HG03135 (cell line): Measurements from ENCODE around the gene PGAP1.

Source experiments
- ATAC-seq: cut with Tn5 transposase; IDR thresholded peaks from one replicate; pipeline ENCODE4 v1.9.1; 2021; ENCODE audit warnings: mild to moderate bottlenecking, moderate library complexity; ENCODE audit not compliant: unreplicated experiment

Gene PGAP1

DNA sequence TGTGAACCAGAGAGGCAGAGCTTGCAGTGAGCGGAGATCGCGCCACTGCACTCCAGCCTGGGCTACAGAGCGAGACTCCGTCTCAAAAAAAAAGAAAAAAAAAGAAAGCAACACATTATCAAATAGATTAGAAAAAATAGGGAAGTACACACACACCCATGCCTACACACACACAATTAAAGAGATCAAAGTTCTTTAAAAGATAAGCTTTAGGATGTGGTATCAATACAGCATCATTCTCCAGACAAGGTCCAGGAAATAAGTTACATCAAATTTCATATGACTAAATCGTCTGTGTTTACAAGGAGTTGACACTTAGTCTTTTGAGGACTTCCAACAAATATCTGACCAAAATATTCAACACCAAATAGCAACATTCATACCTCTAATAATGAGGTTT lies 25.7 kb downstream of the PGAP1 start:
- ATAC-seq, result no peak

DNA sequence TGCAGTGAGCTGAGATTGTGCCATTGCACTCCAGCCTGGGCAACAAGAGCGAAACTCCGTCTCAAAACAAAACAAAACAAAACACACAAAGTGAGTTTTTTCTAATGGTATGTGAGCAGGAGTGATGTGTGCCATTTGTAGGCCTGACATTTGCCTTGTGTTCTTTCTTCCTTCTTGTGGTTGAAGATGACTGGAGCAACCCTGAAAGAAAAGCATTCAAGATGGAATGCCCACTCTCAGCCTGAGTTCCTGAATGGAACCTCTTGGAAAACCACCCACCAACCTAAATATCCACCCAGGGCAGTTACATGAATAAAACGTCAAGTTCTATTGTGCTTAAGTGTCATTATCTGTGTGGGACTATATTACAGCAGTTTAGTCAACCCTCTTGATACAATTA lies 26.5 kb downstream of the PGAP1 start:
- no peak for ATAC-seq

DNA sequence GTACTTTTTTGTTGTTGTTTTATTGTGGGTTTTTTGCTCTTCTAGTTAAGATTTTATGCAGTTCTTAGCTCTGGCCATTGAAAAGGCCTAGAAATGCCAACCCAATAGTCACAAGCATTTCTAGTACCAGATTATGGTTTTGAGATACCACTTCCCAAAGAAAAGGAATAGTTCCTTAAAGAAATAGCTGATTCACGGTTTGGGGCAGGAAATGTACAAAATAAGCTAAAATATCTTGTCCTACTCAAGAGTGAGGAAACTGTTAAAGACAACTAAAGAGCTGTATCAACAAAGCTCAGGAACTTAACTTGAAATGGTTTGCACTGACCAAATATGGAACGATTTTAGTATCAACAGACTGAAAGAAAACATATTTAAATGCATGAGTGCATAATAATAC lies 35.4 kb downstream of the PGAP1 start:
- no peak for ATAC-seq

DNA sequence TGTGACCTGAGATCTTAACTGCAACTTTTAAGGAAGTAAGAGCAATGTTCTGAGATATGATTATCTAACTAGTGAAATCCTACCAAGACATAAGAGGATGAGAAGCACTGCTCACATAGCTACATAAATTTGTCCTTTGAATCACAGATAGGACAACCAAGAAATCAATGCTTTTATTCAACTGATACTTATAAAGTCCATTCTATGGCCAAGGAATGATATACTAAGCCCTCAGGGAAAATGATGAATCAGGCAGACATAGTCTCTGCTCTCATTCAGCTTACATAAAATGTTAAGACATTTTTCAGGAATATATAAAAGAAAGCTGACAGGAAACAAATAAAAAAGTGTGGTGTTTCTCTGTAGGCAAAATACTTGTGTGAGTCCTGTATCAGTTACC lies 39.1 kb downstream of the PGAP1 start:
- ATAC-seq, result no peak

DNA sequence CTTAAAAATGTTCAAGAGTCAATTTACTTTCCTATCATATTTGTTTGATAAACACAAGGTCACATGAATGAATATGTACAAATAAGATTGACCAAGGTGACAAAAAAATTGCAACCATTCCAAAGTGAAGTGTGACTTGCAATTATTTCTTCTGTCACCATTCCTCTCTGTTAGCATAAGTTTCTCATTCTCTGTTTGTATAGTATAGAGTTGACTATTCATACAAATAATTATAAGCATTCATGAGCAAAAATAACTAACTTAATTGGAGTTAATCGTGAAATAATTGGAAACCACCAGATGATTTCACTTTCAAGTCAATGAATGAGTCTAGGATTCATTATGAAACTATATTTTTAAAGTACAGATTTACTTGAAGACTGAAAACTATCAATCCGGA lies 42.1 kb downstream of the PGAP1 start:
- ATAC-seq, result no peak

DNA sequence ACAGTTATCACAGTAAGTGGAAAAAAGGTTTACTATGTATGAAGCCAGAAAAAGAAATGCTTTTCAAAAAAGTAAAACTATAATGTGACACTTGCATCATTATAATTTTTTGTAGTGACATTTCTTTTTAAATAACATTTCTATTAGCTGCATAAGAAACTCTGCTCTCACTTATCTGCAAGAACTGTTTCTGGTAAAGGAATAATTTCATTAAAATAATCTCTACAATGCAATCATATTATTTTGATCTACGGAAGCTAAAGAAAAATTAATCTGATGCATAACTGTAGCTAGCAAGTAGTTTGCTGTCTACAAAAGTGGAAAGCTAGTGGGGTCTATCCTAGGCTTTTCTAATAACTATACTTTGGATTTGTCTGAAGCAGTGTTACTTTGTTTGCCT lies 50.1 kb downstream of the PGAP1 start:
- no peak for ATAC-seq

DNA sequence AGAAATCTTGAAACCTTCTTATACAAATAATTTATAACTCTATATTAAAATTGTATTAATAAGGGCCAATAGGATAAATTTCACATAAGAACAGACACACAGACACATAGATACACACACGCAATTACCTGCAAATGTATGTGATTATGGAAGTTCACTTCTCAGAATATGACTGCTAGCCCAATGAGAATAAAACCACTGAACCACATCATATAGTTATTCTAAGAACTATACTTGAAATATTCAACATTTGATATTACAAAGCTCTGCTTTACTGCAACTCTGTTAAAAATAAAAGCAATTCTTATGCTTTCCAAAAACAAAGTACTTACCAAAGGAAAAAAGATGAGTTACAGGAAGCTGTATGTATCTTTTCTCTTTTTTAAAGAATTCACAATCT lies 51.1 kb downstream of the PGAP1 start:
- ATAC-seq, result no peak

DNA sequence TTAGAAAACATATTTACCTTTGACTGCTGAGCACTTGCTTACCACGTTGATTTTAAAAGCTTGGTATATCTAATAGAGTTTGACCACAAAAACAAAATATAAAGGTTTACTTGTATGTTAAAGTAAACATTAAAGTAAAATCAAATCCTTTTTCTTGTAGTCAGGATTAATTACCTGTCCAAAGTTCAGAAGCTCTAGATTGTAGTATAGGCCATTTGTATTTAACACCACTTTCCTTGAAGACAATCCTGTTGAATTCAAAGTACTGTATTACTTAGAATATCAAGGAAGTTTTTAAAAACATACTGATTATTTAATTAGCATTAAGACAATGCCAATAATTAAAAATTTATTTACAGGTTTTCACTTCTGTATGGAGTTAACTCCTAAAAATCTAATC lies 53.0 kb downstream of the PGAP1 start:
- no peak for ATAC-seq

DNA sequence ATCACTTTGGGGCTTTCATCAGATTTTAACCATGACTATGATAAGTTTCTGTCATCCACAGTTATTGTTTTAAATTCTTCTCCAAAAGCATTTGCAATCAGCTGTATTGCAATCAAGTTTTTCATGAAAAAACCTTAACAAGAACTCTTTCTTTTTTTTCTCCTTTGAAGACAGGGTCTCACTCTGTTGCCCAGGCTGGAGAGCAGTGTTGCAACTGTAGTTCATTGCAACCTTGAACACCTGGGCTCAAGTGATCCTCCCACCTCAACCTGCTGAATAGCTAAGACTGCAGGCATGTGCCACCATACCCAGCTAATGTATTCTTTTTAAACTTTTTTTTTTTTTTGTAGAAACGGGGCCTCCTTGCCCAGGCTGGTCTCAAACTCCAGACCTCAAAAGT lies 71.9 kb downstream of the PGAP1 start:
- ATAC-seq, result no peak

DNA sequence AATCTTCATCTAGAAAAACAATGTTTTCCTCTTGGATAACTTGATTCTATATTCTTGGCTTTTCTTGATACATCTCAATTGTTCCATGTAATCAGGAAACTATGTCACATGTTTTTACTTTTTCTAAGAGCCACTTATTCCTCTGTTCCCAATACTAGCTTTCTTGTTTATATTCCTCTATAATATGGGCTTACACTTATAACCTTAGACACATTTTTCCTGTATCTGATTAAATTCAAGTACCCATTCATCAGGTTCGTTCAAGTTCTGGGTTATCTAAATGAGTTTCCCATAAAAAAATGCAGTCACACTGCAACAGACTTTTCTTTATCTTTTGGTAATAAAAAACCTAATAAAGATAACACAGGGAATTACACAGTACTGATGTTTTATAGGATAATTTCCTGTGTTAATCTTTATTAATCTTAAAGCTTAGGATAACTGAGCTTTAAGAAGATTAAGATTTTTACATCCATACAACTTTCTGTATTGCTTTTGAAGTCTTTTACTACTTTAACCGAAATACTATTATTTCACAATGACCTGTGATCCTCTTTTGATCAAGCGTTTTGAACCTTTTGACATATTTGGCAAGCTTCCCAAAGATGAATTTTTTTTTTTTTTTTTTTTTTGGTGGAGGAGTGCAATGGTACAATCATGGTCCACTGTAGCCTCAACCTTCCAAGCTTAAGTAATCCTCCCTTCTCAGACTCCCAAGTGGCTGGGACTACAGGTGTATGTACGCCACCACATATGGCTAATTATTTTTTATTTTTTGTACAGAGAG lies 73.0 kb downstream of the PGAP1 start:
- ATAC-seq, result no peak

DNA sequence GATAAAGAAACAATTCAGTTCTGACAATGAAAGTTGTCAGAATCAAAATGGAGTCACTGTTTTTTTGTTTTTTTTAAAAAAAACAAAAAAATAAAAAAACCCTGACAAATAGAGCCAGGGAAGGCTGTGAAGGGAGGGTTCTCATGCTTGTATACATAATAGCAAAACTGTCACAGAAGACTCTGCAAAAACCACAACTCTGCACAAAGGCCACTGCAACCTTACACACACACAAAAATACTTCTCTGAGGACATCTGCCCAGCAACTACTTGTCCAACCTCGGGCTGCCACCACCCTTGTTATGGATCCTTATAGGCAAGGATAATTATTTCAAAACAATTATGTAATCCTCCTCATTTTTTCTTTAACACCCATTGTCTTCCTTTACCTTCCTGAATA lies 75.4 kb downstream of the PGAP1 start:
- ATAC-seq, result no peak

DNA sequence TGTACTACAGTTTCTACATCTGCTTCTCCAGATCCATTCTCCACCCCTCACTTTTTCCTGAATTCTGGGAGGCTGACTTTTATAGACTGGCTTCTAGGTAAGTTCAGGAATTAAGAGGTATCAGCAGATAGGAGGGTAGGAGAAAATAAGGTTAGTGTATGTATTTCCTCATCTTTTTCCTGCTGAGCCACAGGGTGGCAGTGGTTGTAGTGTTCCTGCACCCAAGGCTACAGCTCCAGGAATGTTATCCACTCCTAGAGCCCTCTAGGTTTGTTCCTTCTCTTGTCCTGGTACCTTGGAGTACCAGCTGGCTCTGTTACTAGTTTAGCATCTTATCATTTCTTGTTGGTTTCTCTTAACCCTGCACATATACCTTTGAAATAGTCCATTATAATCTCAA lies 76.6 kb downstream of the PGAP1 start:
- no peak for ATAC-seq

DNA sequence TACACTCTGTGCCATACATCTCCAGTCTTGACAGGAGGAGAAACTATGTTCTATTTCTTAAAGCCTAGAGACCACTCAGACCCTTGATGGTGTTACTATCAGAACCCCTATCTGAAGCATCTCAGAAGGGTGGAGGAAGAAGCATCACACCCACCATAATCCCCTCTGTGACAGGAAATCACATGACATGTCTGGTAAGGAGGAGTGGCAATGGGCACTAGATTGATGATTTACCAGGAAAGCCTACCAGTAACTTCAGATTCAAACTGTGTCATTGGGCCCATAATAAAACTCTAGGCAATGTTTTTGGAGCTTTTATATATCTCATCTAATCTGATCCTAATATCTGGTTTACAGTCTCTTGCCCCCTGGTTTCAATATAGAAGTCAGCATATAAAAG lies 80.2 kb downstream of the PGAP1 start:
- no peak for ATAC-seq

DNA sequence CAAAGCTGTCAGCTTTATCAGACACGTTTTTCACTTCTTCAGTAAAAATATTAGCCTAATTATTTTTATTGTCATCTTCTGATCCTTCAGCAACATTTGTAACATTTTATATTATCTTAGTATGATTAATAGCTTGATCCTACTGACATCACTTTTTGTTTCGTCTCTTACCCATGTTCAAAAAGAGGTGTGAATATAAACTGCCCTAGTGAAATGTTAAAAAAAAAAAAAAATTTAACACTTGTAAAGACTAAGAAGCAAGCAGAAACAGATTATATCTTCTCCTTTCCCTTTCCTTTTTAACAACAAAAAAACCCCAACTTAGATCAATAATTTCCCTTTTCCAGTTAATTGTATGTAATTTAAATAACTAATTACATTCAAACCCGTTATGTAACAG lies 81.1 kb downstream of the PGAP1 start:
- ATAC-seq, result no peak

DNA sequence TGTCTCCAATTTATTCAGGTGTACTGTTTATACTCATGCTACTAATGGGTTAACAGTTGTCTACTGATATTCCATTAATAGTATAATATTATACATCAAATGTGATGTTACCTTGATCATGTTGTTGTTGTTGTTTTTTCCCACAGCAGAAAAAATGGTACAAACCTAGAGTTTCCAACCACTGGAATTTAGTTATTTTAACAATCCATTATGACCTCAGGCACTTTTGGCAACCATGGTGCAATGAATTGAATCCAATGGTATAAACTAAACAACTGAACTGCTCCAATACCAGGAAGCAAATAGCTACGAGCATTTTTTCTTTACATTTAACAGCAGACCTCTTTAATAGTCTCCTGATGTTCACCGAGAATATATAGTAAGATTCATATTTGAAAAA lies 86.3 kb downstream of the PGAP1 start:
- ATAC-seq, result no peak

DNA sequence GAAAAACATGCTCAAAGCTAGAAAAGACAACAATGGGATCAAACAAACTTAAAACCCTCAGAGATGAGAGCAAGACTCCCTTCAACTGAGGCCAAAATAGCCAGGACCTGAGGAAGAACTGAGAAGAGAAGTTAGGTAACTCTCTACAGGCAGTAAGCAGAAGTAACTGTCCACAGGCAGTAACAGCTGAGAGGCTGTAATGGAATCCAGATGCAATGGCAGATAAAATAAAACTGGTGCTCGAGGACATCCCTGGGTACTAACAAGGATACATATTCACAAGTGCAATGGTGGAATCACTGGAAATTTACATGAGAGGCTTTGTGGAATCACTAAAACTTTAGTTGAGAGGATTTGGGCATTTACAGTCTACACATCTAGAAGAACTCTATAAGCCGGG lies 86.9 kb downstream of the PGAP1 start:
- no peak for ATAC-seq

DNA sequence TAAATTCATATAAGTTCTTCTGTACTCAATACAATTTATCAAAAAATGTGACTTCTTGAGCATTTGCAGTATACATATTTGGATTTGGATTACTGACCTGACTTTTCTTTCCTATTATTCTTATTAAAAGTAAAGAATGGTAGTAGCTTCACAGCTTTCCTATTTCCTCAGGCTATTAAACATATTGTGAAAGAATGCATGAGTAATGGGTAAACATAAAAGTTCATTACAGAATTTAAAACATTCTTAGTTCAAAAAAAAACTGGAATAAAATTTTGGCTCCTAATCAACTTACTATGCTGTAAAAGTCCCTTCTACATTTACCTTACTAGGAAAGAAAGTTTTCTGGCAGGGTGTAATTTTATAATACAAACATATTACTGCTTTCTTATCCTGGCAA lies 90.1 kb downstream of the PGAP1 start:
- ATAC-seq, result no peak

DNA sequence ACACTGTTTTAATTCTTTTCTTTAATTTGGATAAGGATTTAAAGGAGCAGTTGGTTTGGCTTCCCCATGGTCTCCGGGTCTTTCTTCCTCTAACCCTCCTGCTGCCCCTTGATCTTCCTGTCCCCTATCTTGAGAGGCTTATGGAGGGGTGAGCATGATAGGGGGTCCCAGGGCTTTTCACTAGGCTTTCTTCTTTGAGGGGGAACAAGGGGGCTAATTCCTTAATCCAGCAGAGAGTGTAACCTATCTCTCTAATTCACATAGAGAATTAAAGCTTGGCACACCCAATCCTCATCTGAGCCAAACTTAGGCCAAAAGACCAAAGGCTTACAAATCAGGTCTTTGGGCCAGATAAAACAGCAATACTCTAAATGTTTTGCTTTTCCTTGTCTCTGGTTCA lies 95.8 kb downstream of the PGAP1 start:
- ATAC-seq, result no peak

DNA sequence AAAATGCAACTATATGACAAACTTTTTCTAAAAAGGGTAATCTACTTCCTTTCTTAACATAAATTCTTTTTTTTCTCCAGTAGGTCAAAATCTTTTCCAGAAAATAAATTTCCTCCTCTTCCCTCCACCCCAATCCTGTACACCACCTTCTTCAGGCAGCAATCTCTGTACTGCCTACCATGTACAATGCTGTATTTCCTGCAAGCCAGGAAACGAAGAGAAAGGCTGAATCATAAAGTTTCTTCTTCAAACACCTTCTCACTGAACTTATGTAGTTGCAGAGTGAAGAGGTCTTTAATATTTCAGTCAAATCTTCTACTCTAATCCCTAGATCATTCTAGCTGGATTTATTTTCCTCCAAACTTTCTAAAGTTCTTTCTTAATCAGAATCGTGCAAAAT lies 99.2 kb downstream of the PGAP1 start:
- ATAC-seq, result no peak

DNA sequence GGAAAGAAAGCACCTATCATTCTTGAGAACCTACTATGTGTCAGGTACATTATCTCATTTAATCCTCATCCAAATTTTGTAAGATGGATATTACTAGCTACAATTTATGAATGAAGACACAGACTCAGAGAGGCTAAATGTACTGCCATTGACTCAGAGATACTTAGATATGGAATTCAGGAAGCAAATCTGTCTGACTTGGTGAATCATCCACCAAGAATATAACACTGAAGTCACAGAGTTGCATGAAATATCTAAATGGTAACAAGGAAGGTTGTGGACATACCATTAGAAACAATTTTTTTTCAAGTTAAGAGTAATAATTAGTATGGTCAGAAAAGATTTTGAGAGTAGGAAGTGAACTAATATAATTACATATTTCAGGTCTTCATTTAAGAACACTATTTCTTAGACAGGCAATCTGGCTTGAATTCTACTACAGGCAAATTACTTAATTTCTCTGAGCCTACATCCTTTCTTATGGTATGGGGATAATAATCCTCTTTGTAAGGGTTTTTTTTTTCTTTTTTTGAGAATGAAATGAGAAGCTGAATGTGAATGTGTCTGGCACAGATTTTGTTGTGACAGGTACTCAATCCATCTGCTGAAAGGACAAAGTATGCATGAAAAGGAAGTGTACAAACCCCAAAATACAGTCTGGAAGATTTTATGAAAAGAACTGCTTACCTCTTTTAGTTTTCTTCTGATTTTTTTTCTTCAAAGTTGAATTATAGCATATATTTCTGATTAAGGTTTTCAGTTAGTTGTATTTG lies 102.6 kb downstream of the PGAP1 start:
- no peak for ATAC-seq

DNA sequence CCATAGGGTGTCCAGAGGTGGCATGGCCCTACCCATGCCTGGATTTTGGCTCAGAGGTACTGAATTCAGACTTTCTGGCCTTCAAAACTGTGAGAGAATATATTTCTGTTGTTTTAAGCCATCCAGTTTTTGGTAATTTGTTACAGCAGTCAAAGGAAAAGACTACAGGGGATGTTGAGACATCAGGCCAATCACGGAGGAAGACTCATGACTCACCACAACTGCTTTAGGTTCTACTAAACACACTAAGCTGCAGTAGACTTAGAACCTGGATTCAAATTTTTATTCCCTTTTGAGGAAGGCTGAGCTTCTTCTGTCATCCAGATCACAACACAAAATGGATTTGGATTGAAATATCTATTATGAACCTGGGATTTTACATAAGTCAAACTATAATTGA lies 105.3 kb downstream of the PGAP1 start:
- ATAC-seq, result no peak

DNA sequence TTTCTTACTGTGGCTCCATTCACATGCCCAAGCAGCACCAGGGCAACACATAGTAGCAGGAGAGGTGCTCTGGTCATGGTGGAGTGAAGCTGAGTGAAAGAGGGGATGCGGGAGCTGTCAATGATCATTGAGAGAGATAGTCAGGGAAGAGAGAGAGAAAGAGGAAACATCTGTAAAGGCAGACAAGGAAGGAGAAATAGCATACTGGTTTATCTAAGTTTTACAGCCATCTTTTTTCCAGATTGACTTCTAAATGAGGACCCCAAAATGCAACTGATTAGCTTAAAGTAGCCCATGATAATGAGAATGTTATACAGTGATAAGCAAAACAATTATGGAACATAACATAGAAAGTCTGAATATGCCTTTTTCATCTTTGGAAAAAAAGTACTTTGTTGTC lies 117.2 kb downstream of the PGAP1 start, which contains the start of gene C2orf66:
C2orf66 (minus strand) TSS at position 96 of the 400 bp plus-strand sequence; CDS start at position 77, 19 bp downstream.
- no peak for ATAC-seq
